OCI-LY3 (cell line): ENCODE data around the gene SLC30A1.
"Not testable (repeated sequence)": the region's sequence is repeated elsewhere in the genome, so short reads cannot be mapped to it uniquely, and the experiment has no call there.

Experiments used
- H2AFZ ChIP-seq: fragments of 200-600, 300-600 bp; shearing (Covaris generic); 2 replicates; pipeline ENCODE4 v1.6.0; 2014; ENCODE audit warnings: antibody characterized with exemption, low read depth, low read length
- H3K27ac ChIP-seq: fragments of 200-600, 300-600 bp; sonication (generic); 2 replicates; pipeline ENCODE4 v1.5.1; 2014; ENCODE audit warnings: mild to moderate bottlenecking, low read length, moderate library complexity, mixed read lengths
- H3K27me3 ChIP-seq: fragments of 200-600, 300-600 bp; sonication (generic); 2 replicates; pipeline ENCODE4 v1.6.1; 2014; ENCODE audit warnings: low read depth, low read length, mixed read lengths
- H3K36me3 ChIP-seq: fragments of 200-600, 300-600 bp; sonication (generic); replicated peaks from 2 replicates; pipeline ENCODE3; 2014; ENCODE audit warnings: low read depth, low read length, mixed read lengths
- H3K4me1 ChIP-seq: fragments of 300-600, 200-600 bp; sonication (generic); 2 replicates; pipeline ENCODE4 v1.6.1; 2014; ENCODE audit warnings: low read length, mixed read lengths
- H3K4me2 ChIP-seq: fragments of 200-600, 300-600 bp; sonication (generic); 2 replicates; pipeline ENCODE4 v1.6.1; 2014; ENCODE audit warnings: low read length, mixed read lengths
- H3K4me3 ChIP-seq: fragments of 300-600, 200-600 bp; sonication (generic); 2 replicates; pipeline ENCODE4 v1.5.1; 2014; ENCODE audit warnings: antibody characterized with exemption, mild to moderate bottlenecking, low read length, moderate library complexity
- H3K79me2 ChIP-seq: fragments of 300-600, 200-600 bp; shearing (Covaris generic); 2 replicates; pipeline ENCODE4 v1.6.1; 2014; ENCODE audit warnings: mild to moderate bottlenecking, low read length, mixed read lengths
- H3K9ac ChIP-seq: fragments of 300-600, 200-600 bp; shearing (Covaris generic); 2 replicates; pipeline ENCODE4 v1.6.0; 2014; ENCODE audit warnings: mild to moderate bottlenecking, low read length, moderate library complexity
- H3K9me3 ChIP-seq: fragments of 200-600, 300-600 bp; shearing (Covaris generic); 2 replicates; pipeline ENCODE4 v1.6.1; 2014; ENCODE audit warnings: low read length, mixed read lengths; ENCODE audit not compliant: insufficient read depth
- H4K20me1 ChIP-seq: fragments of 200-600, 300-600 bp; sonication (generic); 2 replicates; pipeline ENCODE4 v1.6.1; 2016; ENCODE audit warnings: low read length, mixed read lengths; ENCODE audit not compliant: insufficient read depth
- EZH2phosphoT487 ChIP-seq: fragments of 200-600 bp; shearing (Covaris generic); IDR thresholded peaks from 2 replicates; pipeline ENCODE4 v1.6.1; 2018; ENCODE audit warnings: antibody characterized with exemption, mixed run types, low read depth
- TF ChIP-seq, protein P1 (sequence below): fragments of 200-600, 300-600 bp; sonication (generic); IDR thresholded peaks from 2 replicates; pipeline ENCODE4 v1.5.1; 2014; ENCODE audit warnings: antibody characterized with exemption, low read length, low read depth

SLC30A1 gene, protein sequence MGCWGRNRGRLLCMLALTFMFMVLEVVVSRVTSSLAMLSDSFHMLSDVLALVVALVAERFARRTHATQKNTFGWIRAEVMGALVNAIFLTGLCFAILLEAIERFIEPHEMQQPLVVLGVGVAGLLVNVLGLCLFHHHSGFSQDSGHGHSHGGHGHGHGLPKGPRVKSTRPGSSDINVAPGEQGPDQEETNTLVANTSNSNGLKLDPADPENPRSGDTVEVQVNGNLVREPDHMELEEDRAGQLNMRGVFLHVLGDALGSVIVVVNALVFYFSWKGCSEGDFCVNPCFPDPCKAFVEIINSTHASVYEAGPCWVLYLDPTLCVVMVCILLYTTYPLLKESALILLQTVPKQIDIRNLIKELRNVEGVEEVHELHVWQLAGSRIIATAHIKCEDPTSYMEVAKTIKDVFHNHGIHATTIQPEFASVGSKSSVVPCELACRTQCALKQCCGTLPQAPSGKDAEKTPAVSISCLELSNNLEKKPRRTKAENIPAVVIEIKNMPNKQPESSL

DNA sequence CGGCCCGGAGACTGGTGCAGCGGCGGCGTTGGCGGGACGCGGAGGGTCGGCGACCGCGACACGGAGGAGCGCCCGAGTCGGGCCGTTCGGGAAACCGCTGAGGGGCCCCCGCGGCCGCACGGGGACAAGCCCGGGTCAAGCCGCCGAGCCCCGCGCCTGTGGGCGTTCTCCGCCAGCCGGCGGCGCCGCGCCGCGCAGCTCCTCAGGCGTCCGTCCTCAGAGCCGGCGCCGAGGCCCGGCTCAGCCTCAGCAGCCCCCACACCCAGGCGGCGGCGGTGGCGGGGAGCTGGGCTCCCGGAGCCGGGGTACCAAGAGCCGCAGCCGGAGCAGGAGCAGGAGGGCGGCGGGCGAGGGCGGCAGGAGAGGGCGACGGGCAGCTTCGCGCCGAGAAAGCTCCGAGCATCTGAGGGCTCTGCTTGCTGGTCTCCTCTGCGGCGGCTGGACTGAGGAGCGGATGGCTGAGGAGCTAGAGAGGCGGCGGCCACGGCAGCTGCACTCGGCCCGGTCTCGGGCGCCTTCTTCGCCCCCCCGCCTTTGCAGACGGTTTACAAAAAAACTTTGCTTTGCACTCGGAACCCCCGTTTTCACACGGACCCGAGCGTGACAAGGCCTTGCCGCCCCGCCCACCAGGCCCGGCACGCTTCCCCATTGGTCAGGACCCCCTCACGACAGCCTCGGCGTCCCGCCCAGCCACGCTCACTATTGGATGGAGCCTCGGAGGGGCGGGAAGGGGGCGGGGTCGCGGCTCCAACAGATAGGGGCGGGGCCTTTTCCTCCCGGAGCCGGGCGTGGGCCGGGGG lies at the start of gene SLC30A1:
Gene SLC30A1 (minus strand): TSS at position 522 of the 800 bp plus-strand sequence. CDS start 549 bp downstream, outside the sequence.
- no peaks in the 10 kb centered on the region for H3K27me3 ChIP-seq
- H4K20me1 ChIP-seq = peaks cover 20% of the 10 kb centered on the region
- H3K9me3 ChIP-seq = no peaks in the 10 kb centered on the region
- peak within 1 kb of the TSS; percentile 77 for H3K9ac ChIP-seq
- peak within 1 kb of the TSS; percentile 89 for H3K4me2 ChIP-seq
- H3K4me1 ChIP-seq = peaks cover 36% of the 10 kb centered on the region
- peaks cover 12% of the 10 kb centered on the region for H3K36me3 ChIP-seq
- H2AFZ ChIP-seq = peak within 1 kb of the TSS; percentile 44
- H3K4me3 ChIP-seq = peak within 1 kb of the TSS; percentile 77
- peaks cover 18% of the 10 kb centered on the region for H3K79me2 ChIP-seq
- TF ChIP-seq, protein P1, sequence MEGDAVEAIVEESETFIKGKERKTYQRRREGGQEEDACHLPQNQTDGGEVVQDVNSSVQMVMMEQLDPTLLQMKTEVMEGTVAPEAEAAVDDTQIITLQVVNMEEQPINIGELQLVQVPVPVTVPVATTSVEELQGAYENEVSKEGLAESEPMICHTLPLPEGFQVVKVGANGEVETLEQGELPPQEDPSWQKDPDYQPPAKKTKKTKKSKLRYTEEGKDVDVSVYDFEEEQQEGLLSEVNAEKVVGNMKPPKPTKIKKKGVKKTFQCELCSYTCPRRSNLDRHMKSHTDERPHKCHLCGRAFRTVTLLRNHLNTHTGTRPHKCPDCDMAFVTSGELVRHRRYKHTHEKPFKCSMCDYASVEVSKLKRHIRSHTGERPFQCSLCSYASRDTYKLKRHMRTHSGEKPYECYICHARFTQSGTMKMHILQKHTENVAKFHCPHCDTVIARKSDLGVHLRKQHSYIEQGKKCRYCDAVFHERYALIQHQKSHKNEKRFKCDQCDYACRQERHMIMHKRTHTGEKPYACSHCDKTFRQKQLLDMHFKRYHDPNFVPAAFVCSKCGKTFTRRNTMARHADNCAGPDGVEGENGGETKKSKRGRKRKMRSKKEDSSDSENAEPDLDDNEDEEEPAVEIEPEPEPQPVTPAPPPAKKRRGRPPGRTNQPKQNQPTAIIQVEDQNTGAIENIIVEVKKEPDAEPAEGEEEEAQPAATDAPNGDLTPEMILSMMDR = no peak
- TF ChIP-seq EZH2phosphoT487 = no peak
- peak within 1 kb of the TSS; percentile 59 for H3K27ac ChIP-seq

DNA sequence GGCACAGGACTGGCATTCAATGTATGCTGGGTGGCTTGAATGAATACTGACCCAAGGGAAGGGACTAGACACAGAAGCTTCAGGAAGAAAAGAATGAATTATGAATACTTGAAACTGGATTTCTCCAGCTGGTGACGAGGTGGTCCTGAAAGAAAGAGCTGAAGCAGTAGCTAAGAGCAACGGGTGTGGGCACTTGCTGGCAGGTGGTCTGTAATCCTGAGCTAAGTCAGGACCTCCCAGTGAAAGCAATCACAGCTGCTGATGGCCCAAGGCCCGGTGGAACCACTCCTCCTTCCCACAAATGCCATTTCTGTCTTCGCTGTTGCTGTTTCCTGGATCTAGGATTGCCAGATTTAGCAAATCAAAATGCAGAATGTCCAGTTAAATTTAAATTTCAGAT lies 49.5 kb upstream of the SLC30A1 start:
- Histone ChIP-seq H3K27ac (no peak overlapping the region), H3K4me2 (no peak overlapping the region), H3K4me3 (no peak overlapping the region), H2AFZ (no peak overlapping the region), H4K20me1 (no peaks in the 10 kb centered on the region), H3K36me3 (no peaks in the 10 kb centered on the region), H3K4me1 (no peaks in the 10 kb centered on the region), H3K79me2 (no peaks in the 10 kb centered on the region), H3K27me3 (0 out of 2 replicates have a peak, but pooled peaks cover 2% of the 10 kb centered on the region), H3K9ac (no peak overlapping the region), H3K9me3 (no peaks in the 10 kb centered on the region)
- no peak for TF ChIP-seq EZH2phosphoT487
- TF ChIP-seq, protein P1 = no peak

DNA sequence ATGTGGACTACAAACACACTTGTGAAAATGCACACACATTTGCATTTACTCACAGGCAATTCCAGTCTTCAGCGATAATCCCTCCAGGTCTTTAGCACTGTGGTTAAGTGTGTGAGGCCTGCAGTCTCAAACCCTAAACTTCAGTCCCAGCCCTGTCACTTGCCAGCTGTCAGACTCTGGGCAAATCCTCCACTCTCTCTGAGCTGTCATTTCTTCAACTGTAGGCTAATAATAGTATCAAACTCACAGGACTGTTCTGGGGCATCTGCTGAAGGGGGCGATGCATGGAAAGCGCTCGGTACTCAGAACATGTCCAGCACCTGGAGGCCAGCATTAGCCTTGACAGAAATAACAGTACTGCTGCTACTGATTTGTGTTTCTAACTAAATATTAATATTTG lies 48.3 kb upstream of the SLC30A1 start:
- Histone ChIP-seq H3K4me3 (no peak overlapping the region), H3K4me2 (no peak overlapping the region), H3K36me3 (no peaks in the 10 kb centered on the region), H4K20me1 (no peaks in the 10 kb centered on the region), H2AFZ (no peak overlapping the region), H3K79me2 (no peaks in the 10 kb centered on the region), H3K4me1 (no peaks in the 10 kb centered on the region), H3K9me3 (no peaks in the 10 kb centered on the region), H3K27ac (no peak overlapping the region), H3K27me3 (0 out of 2 replicates have a peak, but pooled peaks cover 2% of the 10 kb centered on the region), H3K9ac (no peak overlapping the region)
- TF ChIP-seq EZH2phosphoT487 = no peak
- TF ChIP-seq, protein P1 = no peak

DNA sequence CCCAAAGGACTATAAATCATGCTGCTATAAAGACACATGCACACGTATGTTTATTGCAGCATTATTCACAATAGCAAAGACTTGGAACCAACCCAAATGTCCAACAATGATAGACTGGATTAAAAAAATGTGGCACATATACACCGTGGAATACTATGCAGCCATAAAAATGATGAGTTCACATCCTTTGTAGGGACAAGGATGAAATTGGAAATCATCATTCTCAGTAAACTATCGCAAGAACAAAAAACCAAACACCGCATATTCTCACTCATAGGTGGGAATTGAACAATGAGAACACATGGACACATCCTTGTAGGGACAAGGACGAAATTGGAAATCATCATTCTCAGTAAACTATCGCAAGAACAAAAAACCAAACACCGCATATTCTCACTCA lies 46.9 kb upstream of the SLC30A1 start:
- H3K4me3 ChIP-seq, H2AFZ ChIP-seq, H3K9ac ChIP-seq, H3K79me2 ChIP-seq, H3K36me3 ChIP-seq, H4K20me1 ChIP-seq, H3K9me3 ChIP-seq, H3K27me3 ChIP-seq, H3K4me1 ChIP-seq, H3K4me2 ChIP-seq, H3K27ac ChIP-seq: not testable (repeated sequence)
